Activated CD4-positive, alpha-beta T cell treated with anti-CD3 and anti-CD28 coated beads for 24 hours (primary cell): Measurements from ENCODE around the gene TUBB6.

Source experiments
- DNase-seq, 2 donors: peaks; one replicate each; pipeline ENCODE4 v3.0.0-alpha.2; 2020; ENCODE audit warnings: low read depth in 2 of 2

TUBB6 gene

GRCh38 chr18:12338382-12338781 is 30.3 kb downstream of the TUBB6 start:
- no peak for DNase-seq

GRCh38 chr18:12340945-12341660 is 33.1 kb downstream of the TUBB6 start:
- no peak for DNase-seq

GRCh38 chr18:12342661-12343060 is 34.6 kb downstream of the TUBB6 start:
- DNase-seq, result no peak

- no peak for DNase-seq
Measured at GRCh38 chr18:12345491-12346239, 37.6 kb downstream of the TUBB6 start.

GRCh38 chr18:12346240-12346565 is 38.2 kb downstream of the TUBB6 start:
- DNase-seq, result no peak

- no peak for DNase-seq
Measured at GRCh38 chr18:12347895-12348294, 39.9 kb downstream of the TUBB6 start.

- no peak for DNase-seq
Measured at GRCh38 chr18:12352188-12352587, 44.1 kb downstream of the TUBB6 start.

- no peak for DNase-seq
Measured at GRCh38 chr18:12359515-12359927, 51.5 kb downstream of the TUBB6 start.

- DNase-seq, result no peak
Measured at GRCh38 chr18:12361770-12362378, 53.8 kb downstream of the TUBB6 start.

- DNase-seq, result no peak
Measured at GRCh38 chr18:12362473-12363174, 54.6 kb downstream of the TUBB6 start.

GRCh38 chr18:12366379-12366778 is 58.3 kb downstream of the TUBB6 start:
- no peak for DNase-seq

- no peak for DNase-seq
Measured at GRCh38 chr18:12366784-12367183, 58.7 kb downstream of the TUBB6 start.

- DNase-seq, result no peak
Measured at GRCh38 chr18:12369211-12369610, 61.2 kb downstream of the TUBB6 start.

- no peak for DNase-seq
Measured at GRCh38 chr18:12371590-12371989, 63.5 kb downstream of the TUBB6 start.

GRCh38 chr18:12372406-12372805 is 64.4 kb downstream of the TUBB6 start:
- DNase-seq, result no peak

GRCh38 chr18:12373116-12373770 is 65.2 kb downstream of the TUBB6 start:
- DNase-seq, result no peak

GRCh38 chr18:12373771-12374116 is 65.7 kb downstream of the TUBB6 start:
- no peak for DNase-seq

GRCh38 chr18:12374401-12374800 is 66.4 kb downstream of the TUBB6 start:
- no peak for DNase-seq
